ENCODE measurements around the gene FOXE3.

- TF ChIP-seq, protein P1, sequence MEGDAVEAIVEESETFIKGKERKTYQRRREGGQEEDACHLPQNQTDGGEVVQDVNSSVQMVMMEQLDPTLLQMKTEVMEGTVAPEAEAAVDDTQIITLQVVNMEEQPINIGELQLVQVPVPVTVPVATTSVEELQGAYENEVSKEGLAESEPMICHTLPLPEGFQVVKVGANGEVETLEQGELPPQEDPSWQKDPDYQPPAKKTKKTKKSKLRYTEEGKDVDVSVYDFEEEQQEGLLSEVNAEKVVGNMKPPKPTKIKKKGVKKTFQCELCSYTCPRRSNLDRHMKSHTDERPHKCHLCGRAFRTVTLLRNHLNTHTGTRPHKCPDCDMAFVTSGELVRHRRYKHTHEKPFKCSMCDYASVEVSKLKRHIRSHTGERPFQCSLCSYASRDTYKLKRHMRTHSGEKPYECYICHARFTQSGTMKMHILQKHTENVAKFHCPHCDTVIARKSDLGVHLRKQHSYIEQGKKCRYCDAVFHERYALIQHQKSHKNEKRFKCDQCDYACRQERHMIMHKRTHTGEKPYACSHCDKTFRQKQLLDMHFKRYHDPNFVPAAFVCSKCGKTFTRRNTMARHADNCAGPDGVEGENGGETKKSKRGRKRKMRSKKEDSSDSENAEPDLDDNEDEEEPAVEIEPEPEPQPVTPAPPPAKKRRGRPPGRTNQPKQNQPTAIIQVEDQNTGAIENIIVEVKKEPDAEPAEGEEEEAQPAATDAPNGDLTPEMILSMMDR (conservative IDR thresholded peaks at IDR 0.05; ENCODE audit: low read depth, low read length): no peak
- TF ChIP-seq EZH2 (IDR thresholded peaks at IDR 0.05; ENCODE audit: low read length, unreplicated experiment): no peak
Observed at GRCh38 chr1:47431534-47431933, 15.4 kb downstream of the FOXE3 start.

All from PC-3 (cell line).